ENCODE data around the gene HSD17B2.

The HSD17B2 gene

DNA sequence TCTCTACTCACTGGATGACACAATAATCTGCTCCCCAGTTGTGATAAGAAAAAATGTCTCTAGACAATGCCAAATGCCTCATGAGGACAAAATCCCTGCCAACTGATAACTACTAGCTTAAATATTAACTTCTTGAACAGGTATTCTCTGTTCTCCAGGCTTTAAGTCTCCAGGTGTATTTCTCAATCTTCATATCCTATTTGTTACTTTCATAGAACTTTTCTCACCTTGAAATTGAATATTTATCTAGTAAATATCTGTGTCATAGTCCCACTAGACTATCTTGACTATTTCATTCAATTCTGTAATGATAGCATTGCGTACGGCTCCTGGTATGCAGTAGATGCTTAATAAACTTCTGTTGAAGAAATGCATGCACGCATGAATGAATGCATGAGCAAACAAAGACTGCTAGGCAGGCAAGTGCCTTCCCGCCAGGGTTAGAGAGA is 15.9 kb downstream of the HSD17B2 start:
- DNase-seq, result no peak

DNA sequence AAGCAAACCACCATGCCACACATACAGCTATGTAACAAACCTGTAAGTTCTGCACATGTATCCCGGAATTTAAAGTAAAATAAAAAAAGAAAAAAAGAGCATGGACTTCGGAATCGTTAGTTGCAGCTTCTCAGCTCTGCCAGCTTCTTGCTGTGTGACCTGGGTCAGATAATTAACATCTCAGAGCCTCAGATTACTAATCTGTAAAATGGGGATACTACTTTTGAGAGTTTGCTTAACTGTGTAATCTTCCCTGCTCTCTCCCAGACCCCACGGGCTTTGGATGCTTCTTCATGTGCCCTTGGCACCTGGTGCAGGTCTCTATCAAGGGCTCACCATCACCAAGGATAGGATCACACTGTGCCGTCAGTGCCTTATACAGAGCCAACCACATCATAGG is 16.6 kb downstream of the HSD17B2 start:
- no peak for DNase-seq

DNA sequence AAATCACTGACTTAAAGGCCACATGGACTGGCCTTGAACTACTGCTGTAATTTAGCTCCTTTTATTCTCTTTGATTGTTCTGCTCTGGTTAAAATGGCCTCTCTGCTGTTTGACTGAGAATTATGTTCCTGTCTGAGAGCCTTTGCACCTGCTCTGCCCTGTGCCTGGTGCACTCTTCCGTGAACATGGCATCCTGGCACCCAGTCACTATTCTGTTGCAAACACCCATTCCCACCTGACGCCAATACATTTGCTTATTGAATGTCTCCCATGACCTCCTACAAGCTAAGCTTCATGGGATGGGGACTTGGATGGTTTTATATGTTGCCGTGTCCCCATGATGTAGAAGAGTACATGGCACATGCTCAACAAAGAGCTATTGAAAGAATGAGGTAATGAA is 20.1 kb downstream of the HSD17B2 start:
- DNase-seq, result no peak

DNA sequence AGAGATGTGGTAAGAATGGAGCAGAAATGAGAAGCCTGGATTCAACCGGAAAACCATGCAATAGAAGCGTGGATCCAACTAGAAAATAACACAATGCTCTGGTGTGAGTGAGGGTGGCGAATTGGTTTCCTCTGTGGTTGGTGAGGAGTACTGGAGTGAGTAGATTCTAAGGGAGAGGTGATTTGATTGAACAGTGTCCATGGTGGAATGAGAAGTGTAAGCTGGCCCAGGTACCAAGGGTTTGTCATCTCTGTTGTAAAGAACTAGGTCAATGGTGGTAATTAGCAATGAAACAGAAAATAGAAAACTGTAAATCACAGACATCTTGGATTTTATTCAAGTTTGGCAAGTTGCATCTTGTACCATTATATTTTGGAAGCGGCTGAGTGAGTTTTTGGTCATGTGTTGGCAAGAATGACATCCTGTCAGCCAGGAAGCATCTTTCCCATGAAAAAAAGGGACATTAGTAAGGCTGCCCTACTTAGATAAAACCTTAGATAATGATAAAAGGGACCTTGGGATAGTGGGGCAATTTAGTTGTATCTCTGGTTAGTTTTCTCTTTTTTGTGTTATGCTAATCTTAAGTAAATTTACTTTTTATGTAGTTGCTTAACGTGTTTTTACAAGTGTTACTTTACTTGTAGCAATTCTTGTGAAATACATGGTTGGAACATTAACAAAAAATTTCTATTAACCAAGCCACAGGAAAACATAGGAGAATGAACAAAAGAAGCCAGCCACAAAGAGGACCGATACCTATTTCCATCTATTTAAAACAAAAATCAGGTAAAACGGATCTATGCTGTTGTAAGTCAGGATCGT is 20.9 kb downstream of the HSD17B2 start:
- DNase-seq, result no peak

DNA sequence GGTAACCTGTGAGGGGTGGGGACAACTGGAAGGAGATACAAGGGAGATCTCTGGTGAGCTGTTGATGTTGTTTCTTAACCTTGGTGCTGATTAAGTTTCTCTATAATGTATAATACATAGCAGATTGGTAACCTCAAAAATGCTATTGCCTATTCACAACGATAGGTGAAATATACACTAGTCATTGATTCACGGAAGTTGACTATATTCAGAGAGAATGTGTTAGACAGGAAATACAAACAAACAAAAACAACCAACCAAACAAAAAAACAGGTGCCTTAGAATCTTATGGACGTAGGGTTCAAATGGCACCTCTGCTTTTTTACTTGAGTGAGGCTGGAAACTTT is 21.5 kb downstream of the HSD17B2 start:
- DNase-seq, result no peak

DNA sequence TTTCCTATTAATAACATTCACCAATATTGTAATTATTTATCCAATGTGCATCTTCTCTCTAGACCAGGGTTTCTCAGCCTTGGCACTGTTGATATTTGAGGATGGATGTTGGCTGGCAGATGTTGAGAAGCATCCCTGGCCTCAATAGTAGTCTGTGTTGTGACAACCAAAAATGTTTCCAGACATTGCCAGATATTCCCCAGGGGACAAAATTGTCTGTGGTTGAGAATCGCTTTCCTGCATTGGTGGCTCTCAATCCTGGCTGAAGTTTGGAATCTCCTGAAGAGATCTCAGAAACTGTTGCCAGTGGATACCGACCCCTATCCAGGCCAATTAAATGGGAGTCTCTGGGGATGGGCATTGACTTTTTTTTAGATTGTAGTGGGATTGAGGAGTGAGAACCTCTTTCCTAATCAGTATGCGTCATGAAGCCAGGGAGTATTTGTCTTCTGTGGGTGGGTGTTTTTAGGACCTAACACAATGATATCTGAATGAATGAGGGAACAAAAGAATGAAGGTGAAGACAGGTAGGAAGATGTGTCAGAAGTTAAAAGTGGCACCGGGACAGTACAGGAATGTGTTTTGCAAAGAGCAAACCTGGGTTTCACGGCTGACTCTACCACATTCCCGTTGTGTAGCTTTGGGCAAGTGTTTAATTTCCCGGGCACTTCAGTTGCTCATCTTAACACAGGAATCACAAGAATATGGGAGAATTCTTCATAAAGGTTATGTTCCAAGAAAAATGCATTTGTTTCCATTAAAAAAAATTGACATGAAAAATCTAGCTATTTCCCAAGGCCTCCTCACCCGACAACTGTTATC is 24.3 kb downstream of the HSD17B2 start:
- no peak for DNase-seq

DNA sequence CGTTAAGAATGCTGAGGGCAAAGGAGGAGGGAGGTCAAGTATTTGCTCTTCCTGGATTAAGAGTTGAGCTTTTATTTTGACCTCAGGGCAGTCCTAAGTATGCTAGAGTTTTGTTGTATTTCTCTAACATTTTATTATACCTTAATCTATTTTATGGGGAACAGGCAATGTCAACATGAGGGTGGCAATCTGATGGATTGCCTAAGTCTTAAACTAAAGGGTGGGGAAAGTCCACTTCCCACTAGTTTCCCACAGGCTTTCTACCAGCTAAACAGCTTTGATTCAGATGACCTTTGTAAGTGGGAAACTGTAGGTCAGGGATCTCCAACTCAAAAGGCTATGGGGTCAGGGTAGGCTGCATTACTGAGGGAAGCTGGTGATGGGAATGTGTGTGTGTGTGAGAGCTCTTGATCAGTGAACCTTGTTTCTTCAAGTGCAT is 24.9 kb downstream of the HSD17B2 start:
- DNase-seq, result no peak

DNA sequence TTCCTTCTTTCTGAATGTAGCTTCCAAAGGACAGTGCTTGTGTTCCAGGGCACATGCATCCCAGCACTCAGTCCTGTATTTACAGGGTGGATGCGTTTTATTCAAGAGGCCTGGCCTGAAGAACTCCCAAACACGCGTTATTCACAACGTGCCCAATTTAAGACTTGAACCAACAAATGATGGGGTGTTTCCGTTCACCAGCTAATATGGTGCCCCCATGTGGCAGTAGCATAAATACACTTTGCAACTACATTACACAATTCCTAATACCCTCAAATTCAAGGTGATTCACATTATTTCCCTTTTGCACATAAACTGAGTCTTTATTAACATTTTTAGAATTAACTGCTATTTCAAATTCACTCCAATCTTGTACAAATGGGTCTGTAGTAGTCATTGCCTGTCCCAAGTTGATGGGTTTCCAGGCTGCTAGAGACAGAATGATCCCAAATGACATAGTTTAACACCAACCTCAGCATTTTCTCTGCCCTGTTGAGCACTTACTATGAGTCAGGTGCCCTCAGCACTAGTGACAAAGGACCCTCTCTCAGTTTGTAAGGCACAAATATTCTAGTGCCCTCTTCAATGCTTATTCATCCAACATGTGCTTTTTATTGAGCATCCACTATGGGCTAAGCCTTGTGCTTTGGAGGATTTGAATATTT is 26.9 kb downstream of the HSD17B2 start:
- peak; percentile 40 for DNase-seq

DNA sequence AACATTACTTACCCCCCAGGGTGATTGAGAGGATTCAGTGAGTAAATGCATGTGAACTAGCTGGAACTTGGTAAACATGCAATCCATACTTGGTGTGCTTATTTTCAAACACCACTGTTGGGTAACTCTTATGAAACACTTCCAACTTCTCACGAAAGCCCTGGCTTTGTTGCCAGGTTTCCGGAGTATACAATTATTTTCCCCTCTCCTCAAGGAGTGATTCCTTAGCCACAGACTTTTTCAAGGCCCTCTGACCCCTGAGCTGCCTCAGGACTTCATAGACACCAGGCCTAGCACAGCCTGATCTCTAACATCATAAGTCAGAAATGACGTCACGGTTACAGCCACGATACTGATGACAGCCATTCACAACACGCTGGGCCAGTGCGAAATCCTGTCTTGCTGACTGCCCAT is 27.6 kb downstream of the HSD17B2 start:
- DNase-seq, result peak; percentile 8

DNA sequence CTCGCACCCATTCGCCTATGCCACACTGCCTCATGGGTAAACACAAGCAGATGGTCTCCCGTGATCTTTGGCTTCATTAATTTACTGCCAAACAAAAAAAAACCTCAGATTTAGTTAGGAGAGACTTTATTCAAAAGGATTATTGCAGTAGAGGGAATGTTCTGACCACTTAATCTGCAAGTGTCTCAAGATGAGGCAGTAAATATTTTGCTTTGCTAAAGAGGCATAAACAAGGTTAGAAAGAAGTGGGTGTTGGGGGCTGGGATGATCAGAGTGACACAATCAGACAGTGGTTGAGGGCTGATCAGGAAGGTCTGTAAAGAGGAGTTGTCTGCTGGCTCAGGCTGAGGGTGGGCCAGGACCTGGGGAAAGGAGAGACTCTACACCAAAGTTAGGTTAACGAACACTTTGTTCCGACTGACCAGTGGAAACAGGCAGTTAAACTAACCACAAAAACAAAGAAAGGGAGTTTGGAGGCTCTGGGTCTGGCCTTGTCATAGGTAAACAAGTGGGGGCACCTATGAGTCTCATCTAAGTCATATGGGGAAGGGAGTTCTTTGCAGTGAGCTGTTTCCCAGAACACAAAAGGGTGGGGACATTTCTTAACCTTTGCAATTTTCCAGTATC is 28.5 kb downstream of the HSD17B2 start:
- DNase-seq, result no peak

DNA sequence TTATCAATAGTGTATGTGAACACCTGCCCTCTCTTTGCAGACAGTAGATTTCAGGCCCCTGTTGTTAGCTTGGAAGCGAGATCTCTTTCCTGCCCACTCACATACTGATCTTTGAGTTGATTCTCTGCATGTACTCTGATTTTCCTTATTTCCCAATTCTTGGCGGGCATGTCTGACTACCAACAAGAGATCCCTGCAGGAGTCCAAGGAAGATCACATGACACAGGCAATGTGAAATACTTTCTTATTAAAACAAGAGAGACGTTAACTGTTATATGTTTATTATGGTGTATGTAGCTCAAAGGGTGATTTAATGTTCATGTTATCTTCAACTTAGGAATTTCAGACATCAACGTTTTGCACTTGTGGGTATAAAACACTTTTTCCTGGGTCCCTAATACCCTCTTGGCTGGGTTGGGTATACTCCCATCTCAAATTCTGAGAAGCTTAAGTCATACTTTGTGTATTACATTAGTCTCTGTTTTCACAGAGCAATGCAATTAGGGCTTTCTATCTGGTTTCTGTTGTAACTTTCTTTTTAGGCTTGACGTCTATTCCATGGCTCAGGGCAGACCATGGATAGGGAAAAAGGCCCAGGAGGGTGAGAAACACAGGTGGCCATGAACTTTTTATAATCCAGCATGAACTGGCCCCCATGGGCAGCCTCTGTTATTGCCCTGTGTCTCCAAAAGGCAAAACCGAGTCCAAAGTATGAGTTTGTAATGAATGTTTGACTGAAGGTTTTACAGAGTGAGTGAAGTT is 32.2 kb downstream of the HSD17B2 start:
- DNase-seq, result no peak

DNA sequence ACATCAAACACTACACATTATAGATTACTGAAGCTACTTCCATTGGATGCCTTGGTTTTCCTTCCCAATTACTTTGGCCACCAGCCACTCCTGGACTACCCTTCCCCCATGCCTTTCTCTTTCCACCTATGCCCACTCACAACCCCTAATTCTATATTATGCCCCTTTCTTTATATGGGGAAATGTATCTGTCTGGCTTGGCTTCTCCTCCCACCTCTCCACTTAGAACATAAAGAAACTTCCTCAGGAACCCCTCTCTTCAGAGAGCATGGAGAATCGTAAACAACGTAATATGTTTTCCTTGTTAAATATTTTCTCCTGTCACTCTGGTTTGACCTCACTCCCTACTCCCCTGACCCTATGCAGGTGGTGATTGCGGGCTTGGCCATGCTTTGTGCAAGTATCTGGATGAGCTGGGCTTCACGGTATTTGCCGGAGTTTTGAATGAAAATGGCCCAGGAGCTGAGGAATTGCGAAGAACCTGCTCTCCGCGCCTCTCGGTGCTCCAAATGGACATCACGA is 32.8 kb downstream of the HSD17B2 start:
- DNase-seq, result no peak

DNA sequence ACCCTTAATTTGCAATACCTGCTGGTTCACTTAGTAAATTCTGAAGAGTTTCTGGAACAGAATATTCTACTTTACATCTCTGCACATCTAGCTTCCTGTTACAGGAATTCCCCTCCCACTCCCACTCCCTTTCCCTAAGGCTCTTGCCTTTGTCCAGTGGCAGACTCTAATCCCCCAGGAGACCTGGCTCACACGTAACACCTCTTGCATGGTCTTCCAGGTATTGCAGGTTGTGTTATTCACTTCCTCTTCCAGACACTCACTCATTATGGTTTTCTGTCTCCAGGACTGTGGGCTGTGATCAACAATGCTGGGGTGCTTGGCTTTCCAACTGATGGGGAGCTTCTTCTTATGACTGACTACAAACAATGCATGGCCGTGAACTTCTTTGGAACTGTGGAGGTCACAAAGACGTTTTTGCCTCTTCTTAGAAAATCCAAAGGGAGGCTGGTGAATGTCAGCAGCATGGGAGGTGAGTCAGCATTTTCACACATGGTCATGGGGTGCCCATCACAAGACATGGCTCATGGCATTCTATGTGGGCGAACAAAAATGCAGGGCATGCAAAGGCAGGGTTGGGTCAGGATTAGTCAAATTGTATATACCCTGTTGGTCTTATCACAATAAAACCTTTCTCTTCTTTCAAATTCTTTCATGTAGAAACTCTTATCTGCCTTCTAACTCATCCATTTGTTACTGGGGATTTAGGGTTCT is 35.8 kb downstream of the HSD17B2 start:
- no peak for DNase-seq

DNA sequence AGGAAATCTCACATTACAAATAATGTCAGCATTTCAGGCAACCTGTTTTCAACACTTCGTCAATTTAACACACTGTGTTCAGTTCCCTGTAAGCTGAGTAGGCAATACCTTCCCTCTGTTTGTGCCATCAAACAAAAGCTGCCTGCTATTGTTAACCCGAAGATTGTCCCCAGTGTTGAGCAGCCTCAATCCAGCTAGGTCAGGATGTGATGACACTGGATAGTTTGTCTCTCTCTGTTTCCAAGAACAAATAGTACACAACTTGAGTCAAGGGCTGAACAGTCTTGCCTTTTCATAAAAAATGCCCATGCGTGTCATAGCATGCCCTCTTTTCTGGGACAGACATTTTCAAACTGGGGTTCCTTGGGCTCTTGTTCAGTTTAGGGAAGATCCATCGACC is 36.4 kb downstream of the HSD17B2 start:
- DNase-seq, result no peak

DNA sequence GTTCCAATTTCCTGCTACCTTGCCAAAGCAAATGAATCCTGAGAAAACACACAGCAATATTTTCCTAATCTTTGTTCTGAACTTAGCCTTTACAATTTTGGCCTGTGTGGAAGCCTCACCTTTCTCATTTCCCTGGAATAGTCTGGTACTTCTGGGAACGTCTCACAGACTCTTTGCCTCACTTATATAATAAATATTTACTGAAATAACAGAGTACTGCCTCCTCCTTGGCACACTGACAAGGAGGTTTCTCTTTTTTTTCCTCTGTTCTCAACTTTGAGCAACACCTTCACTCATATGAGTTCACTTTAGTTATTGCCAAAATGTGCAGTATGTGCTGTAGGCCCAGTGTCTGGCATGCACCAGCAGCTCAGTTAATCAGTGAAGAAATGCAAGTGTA is 37.3 kb downstream of the HSD17B2 start:
- no peak for DNase-seq

DNA sequence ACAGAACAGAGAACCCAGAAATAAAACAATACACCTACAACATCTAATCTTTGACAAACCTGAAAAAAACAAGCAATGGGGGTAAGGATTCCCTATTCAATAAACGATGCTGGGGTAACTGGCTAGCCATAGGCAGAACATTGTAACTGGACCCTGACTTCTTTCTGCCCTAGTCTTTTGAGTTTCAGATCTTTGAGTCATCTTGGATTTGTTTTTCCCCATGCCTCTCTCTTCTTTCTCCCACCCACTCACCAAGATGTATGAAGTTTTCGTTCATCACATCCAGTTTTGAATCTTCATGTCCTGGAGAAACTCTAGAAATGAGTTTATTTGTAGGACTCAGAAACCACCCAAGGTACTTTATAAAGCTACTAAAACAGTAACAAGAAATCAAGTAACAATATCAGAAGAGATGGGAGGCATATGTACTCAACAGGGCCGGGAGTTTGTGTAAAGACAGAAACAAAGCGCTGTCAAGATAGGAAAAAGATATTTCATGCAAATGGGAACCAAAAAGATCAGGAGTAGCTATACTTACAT is 39.0 kb downstream of the HSD17B2 start:
- no peak for DNase-seq

DNA sequence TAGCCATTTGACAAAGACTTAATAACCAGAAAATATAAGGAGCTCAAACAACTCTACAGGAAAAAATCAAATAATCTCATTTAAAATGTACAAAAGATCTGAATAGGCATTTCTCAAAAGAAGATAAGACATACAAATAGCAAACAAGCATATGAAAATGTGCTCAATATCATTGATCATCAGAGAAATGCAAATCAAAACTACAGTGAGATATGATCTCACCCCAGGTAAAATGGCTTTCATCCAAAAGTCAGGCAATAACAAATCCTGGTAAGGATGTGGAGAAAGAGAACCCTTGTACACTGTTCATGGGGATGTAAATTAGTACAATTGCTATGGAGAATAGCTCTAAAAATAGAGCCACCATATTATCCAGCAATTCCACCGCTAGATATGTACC is 43.1 kb downstream of the HSD17B2 start:
- no peak for DNase-seq

DNA sequence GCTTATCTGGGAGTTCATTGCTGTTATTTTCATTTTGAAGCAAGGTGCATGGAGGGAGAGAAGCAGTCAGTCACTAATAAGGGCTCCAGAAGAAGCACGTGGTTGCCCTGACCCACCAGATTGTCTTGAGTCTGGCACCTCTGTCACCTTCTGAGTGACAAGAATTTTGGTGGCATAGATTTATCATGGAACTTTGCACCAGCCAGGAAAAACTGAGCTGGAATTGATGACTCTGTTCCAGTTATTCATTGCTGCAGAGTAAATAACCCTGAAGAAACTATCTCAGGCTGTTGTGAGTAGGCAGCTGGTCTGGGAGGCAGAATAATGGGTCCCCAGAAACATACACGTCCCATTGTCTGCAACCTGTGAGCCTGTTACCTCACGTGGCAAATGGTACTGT is 44.8 kb downstream of the HSD17B2 start:
- DNase-seq, result no peak

DNA sequence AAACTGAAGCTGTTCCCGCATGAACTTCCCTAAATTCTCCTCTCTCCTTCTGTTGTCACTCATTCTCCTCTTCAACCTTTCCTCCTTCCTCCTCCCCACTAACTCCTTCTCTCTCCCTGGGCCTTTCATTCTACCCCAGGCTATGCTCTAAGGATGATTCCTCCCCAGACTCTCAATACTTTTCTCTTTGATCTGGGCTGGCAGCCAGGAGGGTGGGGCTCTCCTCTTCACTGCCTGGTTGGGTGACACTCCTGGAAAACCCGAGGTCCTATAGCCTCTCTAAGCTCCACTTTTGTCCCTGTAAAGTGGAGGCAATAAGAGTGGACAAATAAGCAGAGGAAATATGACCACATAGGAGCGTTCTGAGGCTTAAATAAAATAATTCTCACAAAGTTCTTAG is 46.2 kb downstream of the HSD17B2 start:
- DNase-seq, result no peak

DNA sequence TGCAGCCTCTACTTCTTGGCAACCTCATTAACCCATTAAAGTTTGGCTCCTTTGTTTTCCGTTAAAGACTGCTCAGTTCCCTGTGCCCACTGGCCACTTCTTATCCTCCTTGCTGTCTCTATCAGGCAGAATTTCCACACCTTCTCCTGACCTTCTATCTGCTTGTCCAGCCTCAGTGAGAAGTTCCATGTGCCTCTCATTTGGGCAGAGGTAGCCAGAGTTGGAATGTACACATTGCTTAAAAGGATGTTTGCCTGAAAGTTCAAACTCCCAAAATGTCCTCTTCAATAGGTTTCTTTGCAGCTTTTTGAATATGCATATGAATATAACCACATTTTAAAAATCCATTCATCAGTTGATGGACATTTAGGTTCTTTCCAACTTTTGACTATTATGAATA is 47.0 kb downstream of the HSD17B2 start:
- no peak for DNase-seq

DNA sequence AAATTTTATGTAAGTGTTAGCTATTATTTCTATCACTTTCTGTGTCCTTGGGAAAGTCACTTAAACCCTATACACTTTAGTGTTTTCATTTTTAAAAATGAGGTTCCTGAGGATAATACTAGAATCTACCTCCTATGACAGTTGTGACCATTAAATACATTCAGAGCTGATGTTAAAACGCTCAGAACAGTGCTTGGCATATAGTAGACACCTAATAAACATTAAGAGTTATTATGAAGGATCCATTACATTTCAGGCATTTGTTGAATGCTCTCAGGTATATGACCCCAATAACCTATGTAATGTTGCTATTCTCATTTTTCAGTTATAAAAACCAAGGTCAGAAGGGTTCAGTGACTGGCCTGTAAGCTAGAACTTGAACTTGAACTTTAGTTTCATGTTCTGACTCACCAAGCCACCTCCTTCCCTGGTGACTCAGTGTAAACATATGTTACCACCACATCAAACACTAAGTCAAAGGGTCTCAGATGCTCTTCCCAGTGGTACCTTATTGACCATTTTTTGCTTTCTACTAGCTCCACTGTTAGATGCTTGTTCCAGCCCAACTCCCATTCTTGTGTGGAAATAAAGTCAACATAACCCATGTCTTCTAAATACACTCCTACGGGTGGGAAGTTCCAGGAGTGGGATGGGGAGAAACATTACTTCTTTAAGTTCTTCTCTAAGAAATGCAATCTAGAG is 47.6 kb downstream of the HSD17B2 start:
- DNase-seq, result no peak

Measured in fibroblast of upper back skin (primary cell).